Tibial nerve (tissue), 4 donors: ENCODE data around the gene NPHP4.

ENCODE experiments used
- EP300 ChIP-seq, 2 donors: sonication (generic); formaldehyde crosslinking; IDR thresholded peaks; one replicate each; pipeline ENCODE4 v1.6.1; 2017; ENCODE audit warnings: antibody characterized with exemption in 2 of 2, mild to moderate bottlenecking in 1 of 2
- POLR2A ChIP-seq, 2 donors: fragments of 450-650 bp; IDR thresholded peaks; one replicate each; pipeline ENCODE4 v1.6.1; 2017; ENCODE audit warnings: antibody characterized with exemption in 2 of 2, mild to moderate bottlenecking in 2 of 2, moderate library complexity in 2 of 2
- TF ChIP-seq, protein P1 (sequence below), 5 experiments: fragments of 200-600 bp in 3 of 5; fragments of 450-650 bp in 2 of 5; sonication (generic) in 3 of 5; IDR thresholded peaks; one replicate each; pipeline ENCODE4 v1.5.1; 2016 to 2019; ENCODE audit warnings: antibody characterized with exemption in 5 of 5, mild to moderate bottlenecking in 3 of 5, moderate library complexity in 2 of 5

DNA sequence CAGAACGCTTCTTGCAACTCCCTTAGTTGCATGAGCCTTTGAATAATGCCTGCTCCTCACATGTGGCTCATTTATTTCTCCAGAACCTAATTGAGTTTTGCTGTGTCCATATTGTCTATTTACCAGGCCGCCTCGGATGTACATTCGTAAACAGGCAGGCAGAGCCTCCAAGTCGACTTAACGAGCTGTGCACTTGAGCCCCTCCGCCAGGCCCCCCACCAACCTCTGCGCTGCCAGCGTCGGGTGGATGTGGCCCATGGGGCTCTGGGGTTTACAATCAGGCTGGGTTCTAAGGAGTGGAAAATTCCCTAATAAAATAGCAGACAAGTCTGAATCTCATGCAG is 106.1 kb downstream of the NPHP4 start:
- TF ChIP-seq, protein P1, sequence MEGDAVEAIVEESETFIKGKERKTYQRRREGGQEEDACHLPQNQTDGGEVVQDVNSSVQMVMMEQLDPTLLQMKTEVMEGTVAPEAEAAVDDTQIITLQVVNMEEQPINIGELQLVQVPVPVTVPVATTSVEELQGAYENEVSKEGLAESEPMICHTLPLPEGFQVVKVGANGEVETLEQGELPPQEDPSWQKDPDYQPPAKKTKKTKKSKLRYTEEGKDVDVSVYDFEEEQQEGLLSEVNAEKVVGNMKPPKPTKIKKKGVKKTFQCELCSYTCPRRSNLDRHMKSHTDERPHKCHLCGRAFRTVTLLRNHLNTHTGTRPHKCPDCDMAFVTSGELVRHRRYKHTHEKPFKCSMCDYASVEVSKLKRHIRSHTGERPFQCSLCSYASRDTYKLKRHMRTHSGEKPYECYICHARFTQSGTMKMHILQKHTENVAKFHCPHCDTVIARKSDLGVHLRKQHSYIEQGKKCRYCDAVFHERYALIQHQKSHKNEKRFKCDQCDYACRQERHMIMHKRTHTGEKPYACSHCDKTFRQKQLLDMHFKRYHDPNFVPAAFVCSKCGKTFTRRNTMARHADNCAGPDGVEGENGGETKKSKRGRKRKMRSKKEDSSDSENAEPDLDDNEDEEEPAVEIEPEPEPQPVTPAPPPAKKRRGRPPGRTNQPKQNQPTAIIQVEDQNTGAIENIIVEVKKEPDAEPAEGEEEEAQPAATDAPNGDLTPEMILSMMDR (IDR thresholded peaks at IDR 0.05): no peak
- TF ChIP-seq EP300 (IDR thresholded peaks at IDR 0.05): no peak
- no peak for TF ChIP-seq POLR2A (IDR thresholded peaks at IDR 0.05)
